Suprapubic skin (tissue), 4 donors: ENCODE results near the gene PAH. TPM values are rescaled to one million over a fixed set of nuclear protein-coding genes. Genes with fewer than 3 reads are reported as not detected.
"Not testable (repeated sequence)": the region's sequence is repeated elsewhere in the genome, so short reads cannot be mapped to it uniquely, and the experiment has no call there.

Experiments used
- DNase-seq, 2 donors: peaks; one replicate each; pipeline ENCODE4 v3.0.0-alpha.2; 2019; ENCODE audit warnings: low spot score in 2 of 2
- H3K27ac ChIP-seq: fragments of 200-600 bp; sonication (generic); one replicate; pipeline ENCODE4 v1.5.1; 2019
- H3K27me3 ChIP-seq: fragments of 200-600 bp; sonication (generic); one replicate; pipeline ENCODE4 v1.5.1; 2019
- H3K36me3 ChIP-seq: fragments of 200-600 bp; sonication (generic); one replicate; pipeline ENCODE4 v1.5.1; 2019
- H3K4me1 ChIP-seq: fragments of 200-600 bp; sonication (generic); one replicate; pipeline ENCODE4 v1.5.1; 2019
- H3K4me3 ChIP-seq: fragments of 200-600 bp; sonication (generic); one replicate; pipeline ENCODE4 v1.5.1; 2019; ENCODE audit warnings: mild to moderate bottlenecking
- H3K9me3 ChIP-seq: fragments of 200-600 bp; sonication (generic); one replicate; pipeline ENCODE4 v1.5.1; 2019
- EP300 ChIP-seq: sonication (generic); formaldehyde crosslinking; IDR thresholded peaks from one replicate; pipeline ENCODE4 v1.6.1; 2017; ENCODE audit warnings: antibody characterized with exemption
- POLR2A ChIP-seq, 2 donors: fragments of 450-650 bp; IDR thresholded peaks; one replicate each; pipeline ENCODE4 v1.6.1; 2017; ENCODE audit warnings: antibody characterized with exemption in 2 of 2, mild to moderate bottlenecking in 2 of 2, moderate library complexity in 2 of 2
- POLR2AphosphoS5 ChIP-seq, 3 donors: sonication (generic); formaldehyde crosslinking; IDR thresholded peaks; one replicate each; pipeline ENCODE4 v1.6.1; 2017; ENCODE audit warnings: antibody characterized with exemption in 3 of 3
- WGBS: methylation state at CpG from one replicate; pipeline ENCODE4 v1.1.5; 2018; 5-methylcytosine and 5-hydroxymethylcytosine counted together
- total RNA-seq, 4 donors: library from RNA; depleted of rRNA; stranded (reverse); fragments of >200 nt; gene quantifications; one replicate each; pipeline ENCODE4 v1.1.0, GENCODE V29; 2016
- TF ChIP-seq, protein P1 (sequence below), 2 donors: fragments of 200-600 bp in 1 of 2; fragments of 450-650 bp in 1 of 2; sonication (generic) in 1 of 2; IDR thresholded peaks; one replicate each; pipeline ENCODE4 v1.5.1; 2016 to 2019; ENCODE audit warnings: antibody characterized with exemption in 2 of 2, mild to moderate bottlenecking in 1 of 2, moderate library complexity in 1 of 2

PAH gene
- total RNA-seq, 4 donors from 2014 or later, result 1.5 TPM; not detected in 3

GRCh38 chr12:102849722-102850447 is 67.2 kb downstream of the PAH start:
- TF ChIP-seq POLR2AphosphoS5 (IDR thresholded peaks at IDR 0.05), result no peak
- no peak for TF ChIP-seq EP300
- TF ChIP-seq, protein P1, sequence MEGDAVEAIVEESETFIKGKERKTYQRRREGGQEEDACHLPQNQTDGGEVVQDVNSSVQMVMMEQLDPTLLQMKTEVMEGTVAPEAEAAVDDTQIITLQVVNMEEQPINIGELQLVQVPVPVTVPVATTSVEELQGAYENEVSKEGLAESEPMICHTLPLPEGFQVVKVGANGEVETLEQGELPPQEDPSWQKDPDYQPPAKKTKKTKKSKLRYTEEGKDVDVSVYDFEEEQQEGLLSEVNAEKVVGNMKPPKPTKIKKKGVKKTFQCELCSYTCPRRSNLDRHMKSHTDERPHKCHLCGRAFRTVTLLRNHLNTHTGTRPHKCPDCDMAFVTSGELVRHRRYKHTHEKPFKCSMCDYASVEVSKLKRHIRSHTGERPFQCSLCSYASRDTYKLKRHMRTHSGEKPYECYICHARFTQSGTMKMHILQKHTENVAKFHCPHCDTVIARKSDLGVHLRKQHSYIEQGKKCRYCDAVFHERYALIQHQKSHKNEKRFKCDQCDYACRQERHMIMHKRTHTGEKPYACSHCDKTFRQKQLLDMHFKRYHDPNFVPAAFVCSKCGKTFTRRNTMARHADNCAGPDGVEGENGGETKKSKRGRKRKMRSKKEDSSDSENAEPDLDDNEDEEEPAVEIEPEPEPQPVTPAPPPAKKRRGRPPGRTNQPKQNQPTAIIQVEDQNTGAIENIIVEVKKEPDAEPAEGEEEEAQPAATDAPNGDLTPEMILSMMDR (IDR thresholded peaks at IDR 0.05), result no peak
- no peak for TF ChIP-seq POLR2A (IDR thresholded peaks at IDR 0.05)
- no peaks in the 10 kb centered on the region for H3K9me3 ChIP-seq
- DNase-seq, result no peak
- H3K27me3 ChIP-seq, result no peaks in the 10 kb centered on the region
- H3K36me3 ChIP-seq, result no peaks in the 10 kb centered on the region
- WGBS, result 90% methylated on average over 4 of the region's 4 CpGs
- no peak overlapping the region for H3K27ac ChIP-seq
- no peak overlapping the region for H3K4me3 ChIP-seq
- H3K4me1 ChIP-seq, result no peaks in the 10 kb centered on the region

DNA sequence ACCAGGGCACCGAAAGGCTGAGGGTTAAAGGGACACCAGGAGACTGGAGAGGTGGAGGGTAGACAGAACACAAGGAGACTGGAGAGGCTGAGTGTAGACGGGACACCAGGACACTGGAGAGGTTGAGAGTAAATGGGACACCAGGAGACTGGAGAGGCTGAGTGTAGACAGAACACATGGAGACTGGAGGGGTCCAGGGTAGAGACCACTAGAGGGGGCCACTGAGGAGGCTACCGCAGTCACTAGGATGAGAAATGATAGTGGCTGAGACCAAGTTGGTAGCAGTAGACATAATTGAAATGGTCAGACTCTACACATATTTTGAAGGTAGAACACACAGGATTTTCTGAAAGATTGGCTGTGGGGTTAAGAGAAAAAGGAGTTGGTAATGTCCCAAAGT is 68.2 kb downstream of the PAH start:
- H3K4me3 ChIP-seq, result no peak overlapping the region
- H3K27me3 ChIP-seq, result no peaks in the 10 kb centered on the region
- TF ChIP-seq POLR2A (IDR thresholded peaks at IDR 0.05), result no peak
- no peak for TF ChIP-seq EP300
- TF ChIP-seq, protein P1 (IDR thresholded peaks at IDR 0.05), result no peak
- no peaks in the 10 kb centered on the region for H3K36me3 ChIP-seq
- 83% methylated on average over 3 of the region's 3 CpGs for WGBS
- H3K9me3 ChIP-seq, result no peaks in the 10 kb centered on the region
- no peaks in the 10 kb centered on the region for H3K4me1 ChIP-seq
- DNase-seq, result no peak
- H3K27ac ChIP-seq, result no peak overlapping the region

GRCh38 chr12:102847131-102847530 is 69.9 kb downstream of the PAH start:
- DNase-seq, result no peak
- WGBS, result 81% methylated on average over 2 of the region's 2 CpGs
- H3K4me3 ChIP-seq, result no peak overlapping the region
- H3K36me3 ChIP-seq, result no peaks in the 10 kb centered on the region
- no peaks in the 10 kb centered on the region for H3K4me1 ChIP-seq
- H3K9me3 ChIP-seq, result no peaks in the 10 kb centered on the region
- H3K27ac ChIP-seq, result no peak overlapping the region
- H3K27me3 ChIP-seq, result no peaks in the 10 kb centered on the region
- TF ChIP-seq POLR2AphosphoS5 (IDR thresholded peaks at IDR 0.05) (no peak), POLR2A (IDR thresholded peaks at IDR 0.05) (no peak), EP300 (no peak)
- TF ChIP-seq, protein P1 (IDR thresholded peaks at IDR 0.05), result no peak

DNA sequence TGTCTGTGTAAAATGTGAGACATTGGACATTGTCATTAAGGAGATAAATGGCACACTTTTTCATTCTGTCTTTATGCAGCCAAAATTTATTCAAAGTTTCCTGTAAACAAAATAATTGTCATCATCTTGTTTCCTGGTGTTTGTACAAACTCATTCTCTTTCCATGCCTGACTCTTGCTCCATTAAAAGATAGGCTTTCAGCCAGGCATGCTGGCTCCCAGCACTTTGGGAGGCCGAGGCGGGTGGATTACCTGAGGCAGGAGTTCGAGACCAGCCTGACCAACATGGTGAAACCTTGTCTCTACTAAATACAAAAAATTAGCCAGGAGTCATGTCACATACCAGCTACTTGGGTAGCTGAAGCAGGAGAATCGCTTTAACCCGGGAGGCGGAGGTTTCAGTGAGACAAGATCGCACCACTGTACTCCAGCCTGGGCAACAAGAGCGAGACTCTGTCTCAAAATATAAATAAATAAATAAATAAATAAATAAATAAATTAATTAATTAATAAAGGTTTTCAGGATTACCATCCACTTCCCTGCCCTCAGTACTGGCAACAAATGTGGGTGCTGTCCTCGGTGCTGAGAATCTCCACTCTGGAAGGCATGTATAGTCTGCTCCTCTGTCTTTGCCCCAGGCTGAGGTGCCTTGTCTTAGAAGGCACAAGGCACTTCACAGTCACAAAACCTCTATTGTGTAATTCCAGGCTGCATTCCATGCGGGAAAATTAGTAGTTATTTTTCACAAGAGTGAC is 83.2 kb downstream of the PAH start:
- 75% methylated on average over 10 of the region's 10 CpGs for WGBS
- Histone ChIP-seq H3K27me3 (no peaks in the 10 kb centered on the region), H3K9me3 (no peaks in the 10 kb centered on the region), H3K4me3 (no peak overlapping the region), H3K4me1 (no peaks in the 10 kb centered on the region), H3K27ac (no peak overlapping the region), H3K36me3 (no peaks in the 10 kb centered on the region)
- TF ChIP-seq, protein P1 (IDR thresholded peaks at IDR 0.05), result no peak
- no peak for TF ChIP-seq POLR2AphosphoS5 (IDR thresholded peaks at IDR 0.05)
- no peak for TF ChIP-seq EP300
- TF ChIP-seq POLR2A (IDR thresholded peaks at IDR 0.05), result no peak
- DNase-seq, result no peak

DNA sequence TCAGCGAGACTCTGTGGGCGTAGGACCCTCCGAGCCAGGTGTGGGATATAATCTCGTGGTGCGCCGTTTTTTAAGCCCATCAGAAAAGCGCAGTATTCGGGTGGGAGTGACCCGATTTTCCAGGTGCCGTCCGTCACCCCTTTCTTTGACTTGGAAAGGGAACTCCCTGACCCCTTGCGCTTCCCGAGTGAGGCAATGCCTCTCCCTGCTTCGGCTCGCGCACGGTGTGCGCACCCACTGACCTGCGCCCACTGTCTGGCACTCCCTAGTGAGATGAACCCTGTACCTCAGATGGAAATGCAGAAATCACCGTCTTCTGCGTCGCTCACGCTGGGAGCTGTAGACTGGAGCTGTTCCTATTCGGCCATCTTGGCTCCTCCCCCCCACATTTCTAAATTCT is 84.2 kb downstream of the PAH start:
- H3K27ac ChIP-seq, H3K9me3 ChIP-seq, H3K36me3 ChIP-seq, H3K4me3 ChIP-seq, H3K4me1 ChIP-seq, H3K27me3 ChIP-seq, DNase-seq: not testable (repeated sequence)
- 82% methylated on average over 24 of the region's 24 CpGs for WGBS
